Neural cell (in vitro differentiated cells): ENCODE measurements around the gene TGFBRAP1. TPM values are rescaled to one million over a fixed set of nuclear protein-coding genes. Genes with fewer than 3 reads are reported as not detected.

Experiments
- H2AFZ ChIP-seq: fragments of 200-600, 300-800 bp; sonication (generic), shearing (Covaris generic); 2 replicates; pipeline ENCODE4 v1.6.0; 2014; ENCODE audit warnings: low read depth, mild to moderate bottlenecking, antibody characterized with exemption, low read length, moderate library complexity
- H3F3A ChIP-seq: fragments of 200-600 bp; shearing (Covaris generic); 2 replicates; pipeline ENCODE4 v1.6.1; 2016; ENCODE audit warnings: mild to moderate bottlenecking, moderate library complexity, mixed read lengths, antibody characterized with exemption, low read length; ENCODE audit not compliant: insufficient read depth, poor library complexity, severe bottlenecking
- H3K27ac ChIP-seq: fragments of 200-600, 300-800 bp; sonication (generic), shearing (Covaris generic); 2 replicates; pipeline ENCODE4 v1.5.1; 2014; ENCODE audit warnings: mild to moderate bottlenecking, low read length, moderate library complexity
- H3K27me3 ChIP-seq: fragments of 300-800, 200-600 bp; sonication (generic), shearing (Covaris generic); 2 replicates; pipeline ENCODE4 v1.6.0; 2014; ENCODE audit warnings: mild to moderate bottlenecking, low read depth, low read length, moderate library complexity; ENCODE audit not compliant: insufficient read depth
- H3K36me3 ChIP-seq: fragments of 300-800, 200-600 bp; sonication (generic), shearing (Covaris generic); 2 replicates; pipeline ENCODE4 v1.5.1; 2014; ENCODE audit warnings: mild to moderate bottlenecking, antibody characterized with exemption, low read length, moderate library complexity; ENCODE audit not compliant: insufficient read depth
- H3K4me2 ChIP-seq: fragments of 300-800, 200-600 bp; sonication (generic), shearing (Covaris generic); 2 replicates; pipeline ENCODE4 v1.6.0; 2014; ENCODE audit warnings: mild to moderate bottlenecking, low read length
- H3K4me3 ChIP-seq: fragments of 300-800, 200-600 bp; sonication (generic), shearing (Covaris generic); 2 replicates; pipeline ENCODE4 v1.5.1; 2014; ENCODE audit warnings: mild to moderate bottlenecking, low read length, moderate library complexity
- H3K79me2 ChIP-seq: fragments of 200-600 bp; shearing (Covaris generic); replicated peaks from 2 replicates; pipeline ENCODE4 v1.6.0; 2014; ENCODE audit warnings: mild to moderate bottlenecking, low read length, moderate library complexity; ENCODE audit not compliant: insufficient read depth
- H3K9ac ChIP-seq: fragments of 300-800, 200-600 bp; sonication (generic), shearing (Covaris generic); 2 replicates; pipeline ENCODE4 v1.6.1; 2016; ENCODE audit warnings: mild to moderate bottlenecking, low read length, mixed read lengths
- H3K9me2 ChIP-seq: fragments of 200-600 bp; shearing (Covaris generic); 2 replicates; pipeline ENCODE4 v1.6.1; 2016; ENCODE audit warnings: mild to moderate bottlenecking, low read length, mixed read lengths; ENCODE audit not compliant: insufficient read depth
- H3K9me3 ChIP-seq: fragments of 200-600, 300-800 bp; sonication (generic), shearing (Covaris generic); 2 replicates; pipeline ENCODE4 v1.6.1; 2016; ENCODE audit warnings: mild to moderate bottlenecking, mixed run types, low read length, moderate library complexity, mixed read lengths
- H4K20me1 ChIP-seq: fragments of 200-600 bp; shearing (Covaris generic); 2 replicates; pipeline ENCODE4 v1.6.1; 2016; ENCODE audit warnings: mild to moderate bottlenecking, mixed run types; ENCODE audit not compliant: insufficient read depth
- CTCF ChIP-seq: fragments of 450-650 bp; IDR thresholded peaks from 2 replicates; pipeline ENCODE4 v1.5.1; 2014; ENCODE audit warnings: antibody characterized with exemption, mild to moderate bottlenecking, moderate library complexity; ENCODE audit not compliant: poor library complexity, severe bottlenecking
- EP300 ChIP-seq: fragments of 450-650 bp; conservative IDR thresholded peaks from 2 replicates; pipeline ENCODE4 v1.6.1; 2014; ENCODE audit warnings: antibody characterized with exemption, mild to moderate bottlenecking, moderate library complexity; ENCODE audit not compliant: poor library complexity, severe bottlenecking
- EZH2 ChIP-seq: fragments of 200-600, 300-800 bp; shearing (Covaris generic), sonication (generic); IDR thresholded peaks from 2 replicates; pipeline ENCODE4 v1.6.1; 2014; ENCODE audit warnings: antibody characterized with exemption, low read length, borderline replicate concordance, mild to moderate bottlenecking; ENCODE audit not compliant: insufficient read depth, poor library complexity, severe bottlenecking
- MXI1 ChIP-seq: fragments of 450-650 bp; conservative IDR thresholded peaks from 2 replicates; pipeline ENCODE4 v1.6.1; 2014; ENCODE audit warnings: antibody characterized with exemption, mild to moderate bottlenecking; ENCODE audit not compliant: poor library complexity, severe bottlenecking
- POLR2AphosphoS5 ChIP-seq: IDR thresholded peaks from 2 replicates; pipeline ENCODE4 v1.6.1; 2012
- RAD21 ChIP-seq: fragments of 450-650 bp; conservative IDR thresholded peaks from 2 replicates; pipeline ENCODE4 v1.6.1; 2014; ENCODE audit warnings: antibody characterized with exemption, mild to moderate bottlenecking, moderate library complexity
- SMC3 ChIP-seq: fragments of 450-650 bp; conservative IDR thresholded peaks from 2 replicates; pipeline ENCODE4 v1.6.1; 2014; ENCODE audit warnings: antibody characterized with exemption, mild to moderate bottlenecking, moderate library complexity; ENCODE audit not compliant: poor library complexity
- TAF1 ChIP-seq: IDR thresholded peaks from 2 replicates; pipeline ENCODE4 v1.6.1; 2012; ENCODE audit warnings: low read depth
- polyA plus RNA-seq: library from polyadenylated mRNA; depleted of rRNA; stranded (reverse); fragments of >200 nt; gene quantifications from 2 replicates; pipeline ENCODE4 v1.2.3, GENCODE V29; 2014
- TF ChIP-seq, protein P1 (sequence below): IDR thresholded peaks from 2 replicates; pipeline ENCODE4 v1.6.1; 2012; ENCODE audit warnings: borderline replicate concordance

The TGFBRAP1 gene
- polyA plus RNA-seq, 1 donor from 2014 or later: 13.9 TPM

DNA sequence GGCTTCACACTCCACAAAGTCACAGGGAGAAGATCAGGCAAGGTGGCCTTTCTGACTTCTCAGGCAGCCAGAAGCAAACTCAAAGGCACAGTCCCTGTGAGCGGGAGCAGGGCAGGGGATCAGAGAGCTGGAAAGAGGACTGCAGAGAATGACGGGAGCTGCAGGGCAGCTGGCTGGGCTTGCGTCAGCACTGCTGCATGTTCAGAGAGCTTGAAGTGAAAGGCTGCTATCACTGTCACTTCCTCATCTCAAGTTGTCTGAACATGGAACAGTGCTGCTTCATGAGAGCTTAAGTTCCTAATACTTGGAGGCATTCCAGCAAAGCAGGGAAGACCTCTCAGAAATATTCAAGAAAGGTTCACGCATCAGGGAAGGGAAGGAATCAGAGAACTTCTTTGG, 20.4 kb downstream of the TGFBRAP1 start:
- Histone ChIP-seq H3K4me2 (no peak overlapping the region), H3F3A (no peaks in the 10 kb centered on the region), H3K36me3 (no peaks in the 10 kb centered on the region), H3K9me2 (no peaks in the 10 kb centered on the region), H3K27ac (no peak overlapping the region), H3K4me3 (no peak overlapping the region), H3K9me3 (no peaks in the 10 kb centered on the region), H3K27me3 (no peaks in the 10 kb centered on the region), H2AFZ (no peak overlapping the region), H3K79me2 (peaks cover 12% of the 10 kb centered on the region), H4K20me1 (no peaks in the 10 kb centered on the region), H3K9ac (no peak overlapping the region)
- TF ChIP-seq RAD21 (no peak), TAF1 (no peak)

- H3F3A ChIP-seq: no peaks in the 10 kb centered on the region
- H3K4me3 ChIP-seq: no peak overlapping the region
- no peaks in the 10 kb centered on the region for H3K9me3 ChIP-seq
- TF ChIP-seq TAF1: no peak
- peaks cover 13% of the 10 kb centered on the region for H3K79me2 ChIP-seq
- H2AFZ ChIP-seq: no peak overlapping the region
- no peak overlapping the region for H3K9ac ChIP-seq
- H3K27ac ChIP-seq: no peak overlapping the region
- no peaks in the 10 kb centered on the region for H3K27me3 ChIP-seq
- H3K36me3 ChIP-seq: no peaks in the 10 kb centered on the region
- no peak overlapping the region for H3K4me2 ChIP-seq
- H3K9me2 ChIP-seq: no peaks in the 10 kb centered on the region
- H4K20me1 ChIP-seq: no peaks in the 10 kb centered on the region
These were observed 21.0 kb downstream of the TGFBRAP1 start for GRCh38 chr2:105308382-105309146.

DNA sequence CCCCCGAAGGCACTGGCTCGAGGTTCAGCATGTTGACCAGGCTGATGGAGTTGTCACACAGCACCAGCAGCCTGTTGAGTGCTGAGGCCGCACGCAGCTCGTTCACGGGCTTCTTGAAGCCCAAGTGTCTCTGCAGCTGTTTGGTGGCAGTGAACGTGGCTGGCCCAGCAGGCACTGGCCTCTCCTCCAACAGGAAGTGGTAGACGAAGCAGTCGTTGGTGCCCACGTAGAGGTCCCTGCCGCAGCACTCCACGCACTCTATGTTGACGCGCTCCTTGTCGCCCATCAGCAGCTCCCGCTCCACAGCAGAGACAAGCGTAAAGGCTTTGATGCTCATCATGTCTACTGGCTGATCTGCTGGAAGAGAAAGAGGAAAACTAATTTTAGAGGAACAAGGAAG, 21.6 kb downstream of the TGFBRAP1 start:
- Histone ChIP-seq H3K4me3 (no peak overlapping the region), H2AFZ (no peak overlapping the region), H3K27ac (no peak overlapping the region), H3K36me3 (no peaks in the 10 kb centered on the region), H3F3A (no peaks in the 10 kb centered on the region), H3K9ac (no peak overlapping the region), H3K4me2 (no peak overlapping the region), H3K9me3 (no peaks in the 10 kb centered on the region), H3K9me2 (no peaks in the 10 kb centered on the region), H3K27me3 (no peaks in the 10 kb centered on the region), H4K20me1 (no peaks in the 10 kb centered on the region), H3K79me2 (peaks cover 16% of the 10 kb centered on the region)
- TF ChIP-seq, protein P1, sequence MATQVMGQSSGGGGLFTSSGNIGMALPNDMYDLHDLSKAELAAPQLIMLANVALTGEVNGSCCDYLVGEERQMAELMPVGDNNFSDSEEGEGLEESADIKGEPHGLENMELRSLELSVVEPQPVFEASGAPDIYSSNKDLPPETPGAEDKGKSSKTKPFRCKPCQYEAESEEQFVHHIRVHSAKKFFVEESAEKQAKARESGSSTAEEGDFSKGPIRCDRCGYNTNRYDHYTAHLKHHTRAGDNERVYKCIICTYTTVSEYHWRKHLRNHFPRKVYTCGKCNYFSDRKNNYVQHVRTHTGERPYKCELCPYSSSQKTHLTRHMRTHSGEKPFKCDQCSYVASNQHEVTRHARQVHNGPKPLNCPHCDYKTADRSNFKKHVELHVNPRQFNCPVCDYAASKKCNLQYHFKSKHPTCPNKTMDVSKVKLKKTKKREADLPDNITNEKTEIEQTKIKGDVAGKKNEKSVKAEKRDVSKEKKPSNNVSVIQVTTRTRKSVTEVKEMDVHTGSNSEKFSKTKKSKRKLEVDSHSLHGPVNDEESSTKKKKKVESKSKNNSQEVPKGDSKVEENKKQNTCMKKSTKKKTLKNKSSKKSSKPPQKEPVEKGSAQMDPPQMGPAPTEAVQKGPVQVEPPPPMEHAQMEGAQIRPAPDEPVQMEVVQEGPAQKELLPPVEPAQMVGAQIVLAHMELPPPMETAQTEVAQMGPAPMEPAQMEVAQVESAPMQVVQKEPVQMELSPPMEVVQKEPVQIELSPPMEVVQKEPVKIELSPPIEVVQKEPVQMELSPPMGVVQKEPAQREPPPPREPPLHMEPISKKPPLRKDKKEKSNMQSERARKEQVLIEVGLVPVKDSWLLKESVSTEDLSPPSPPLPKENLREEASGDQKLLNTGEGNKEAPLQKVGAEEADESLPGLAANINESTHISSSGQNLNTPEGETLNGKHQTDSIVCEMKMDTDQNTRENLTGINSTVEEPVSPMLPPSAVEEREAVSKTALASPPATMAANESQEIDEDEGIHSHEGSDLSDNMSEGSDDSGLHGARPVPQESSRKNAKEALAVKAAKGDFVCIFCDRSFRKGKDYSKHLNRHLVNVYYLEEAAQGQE: no peak
- TF ChIP-seq POLR2AphosphoS5: no peak
- no peak for TF ChIP-seq SMC3
- TF ChIP-seq MXI1: no peak
- TF ChIP-seq EP300: no peak
- TF ChIP-seq CTCF: no peak
- no peak for TF ChIP-seq EZH2
- TF ChIP-seq RAD21: no peak
- TF ChIP-seq TAF1: no peak
